Activated T-helper 9 cell treated with anti-CD3 and anti-CD28 coated beads, Interleukin-2, amount 50 U/mL, for 16 hours (primary cell): Measurements from ENCODE around the gene SYT1.

Experiments used
- DNase-seq: peaks from one replicate; pipeline ENCODE4 v3.0.0-alpha.2; 2020; ENCODE audit warnings: low read depth

The SYT1 gene

DNA sequence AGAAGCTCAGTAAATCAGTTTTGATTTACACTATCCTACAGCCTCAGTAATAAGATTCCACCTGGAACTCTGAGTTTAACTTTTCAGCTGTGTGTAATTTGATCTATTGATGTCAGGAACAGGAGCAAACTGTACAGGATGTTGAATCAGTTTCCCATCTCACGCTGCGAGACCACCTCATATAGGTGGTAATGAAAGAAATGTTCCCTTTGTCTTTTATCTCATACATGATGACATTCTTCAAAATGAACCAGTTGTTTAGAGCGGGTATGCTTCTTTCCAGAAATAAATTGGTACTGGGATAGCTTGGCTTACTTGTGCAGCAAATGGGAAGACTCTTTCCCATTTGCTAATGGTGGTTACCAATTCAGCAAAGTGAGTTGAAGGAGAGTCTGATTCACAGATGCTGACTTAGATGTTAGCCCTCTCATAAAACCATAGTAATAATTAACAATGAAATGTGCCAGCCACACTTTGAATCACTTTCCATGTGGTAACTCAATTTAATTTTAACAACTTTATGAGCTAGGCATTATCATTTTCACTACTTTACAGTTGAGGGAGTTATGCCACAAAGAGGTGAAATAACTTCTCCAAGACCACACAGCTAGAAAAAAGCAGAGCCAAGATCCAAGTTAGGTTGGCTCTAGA, 574.7 kb downstream of the SYT1 start:
- no peak for DNase-seq

- no peak for DNase-seq
These were observed 577.0 kb downstream of the SYT1 start for GRCh38 chr12:79441534-79441933.

- DNase-seq: no peak
These were observed 577.8 kb downstream of the SYT1 start for GRCh38 chr12:79442396-79442795.

DNA sequence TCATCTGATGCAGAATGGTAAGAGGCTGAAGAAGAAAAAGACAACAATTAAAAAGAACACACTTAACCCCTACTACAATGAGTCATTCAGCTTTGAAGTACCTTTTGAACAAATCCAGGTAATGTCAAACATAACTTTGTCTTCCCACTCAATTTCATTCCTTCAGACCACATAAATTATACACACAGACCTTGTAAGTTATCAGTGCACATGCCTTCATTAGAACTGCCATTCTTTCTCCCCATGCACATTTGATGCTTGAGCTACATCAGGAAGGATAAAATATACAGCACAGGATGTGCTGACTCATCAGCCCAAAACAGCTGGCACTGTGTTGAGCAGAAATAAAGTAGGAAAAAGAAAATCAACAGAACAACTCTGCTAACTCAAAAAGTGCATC, 579.5 kb downstream of the SYT1 start:
- DNase-seq: no peak

GRCh38 chr12:79448816-79449215, 584.2 kb downstream of the SYT1 start:
- no peak for DNase-seq

- DNase-seq: no peak
These were observed 586.8 kb downstream of the SYT1 start for GRCh38 chr12:79451365-79451764.

GRCh38 chr12:79451978-79452377, 587.4 kb downstream of the SYT1 start:
- no peak for DNase-seq

GRCh38 chr12:79452906-79453305, 588.3 kb downstream of the SYT1 start:
- no peak for DNase-seq

DNA sequence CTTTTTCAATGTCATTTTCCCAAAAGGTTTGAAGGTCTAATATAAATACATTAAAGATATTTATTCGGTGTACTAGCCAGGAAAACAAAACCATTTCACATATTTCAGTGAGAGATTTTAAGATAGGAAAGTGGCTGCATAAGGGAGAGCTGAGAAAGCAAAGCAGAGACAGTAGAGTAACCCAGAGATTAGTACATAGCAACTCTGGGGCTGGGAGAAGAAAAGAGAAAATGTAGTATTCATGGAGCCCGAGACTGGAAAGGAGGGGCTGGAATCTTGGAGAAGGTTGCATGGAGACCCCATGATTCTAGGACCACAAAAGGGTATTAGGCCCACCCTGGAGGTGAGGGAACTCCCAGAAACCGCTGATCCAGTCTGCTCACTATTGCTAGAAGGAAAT, 589.2 kb downstream of the SYT1 start:
- no peak for DNase-seq

DNA sequence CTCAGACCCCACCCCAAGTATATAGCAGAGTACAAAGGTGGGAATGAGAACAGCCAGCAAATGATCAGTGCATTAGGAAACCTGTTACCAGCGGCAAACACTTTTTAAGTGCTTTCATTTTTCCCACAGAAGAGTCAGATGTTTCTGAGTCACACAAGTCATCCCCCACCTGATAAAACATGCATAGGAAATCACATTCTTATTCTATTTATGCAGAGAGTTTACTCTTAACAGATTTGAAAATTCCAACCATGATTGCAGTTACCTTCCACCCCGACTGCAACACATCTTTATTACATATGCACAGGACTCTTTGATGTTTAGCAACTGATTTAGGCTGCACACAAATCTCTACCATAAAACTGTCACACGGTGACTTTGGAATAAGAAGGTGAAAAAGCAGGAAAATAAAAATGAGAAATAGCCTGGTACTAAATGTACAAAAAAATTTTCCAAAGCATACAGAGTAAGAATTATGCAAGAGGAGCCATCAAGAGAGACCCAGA, 589.8 kb downstream of the SYT1 start:
- no peak for DNase-seq

DNA sequence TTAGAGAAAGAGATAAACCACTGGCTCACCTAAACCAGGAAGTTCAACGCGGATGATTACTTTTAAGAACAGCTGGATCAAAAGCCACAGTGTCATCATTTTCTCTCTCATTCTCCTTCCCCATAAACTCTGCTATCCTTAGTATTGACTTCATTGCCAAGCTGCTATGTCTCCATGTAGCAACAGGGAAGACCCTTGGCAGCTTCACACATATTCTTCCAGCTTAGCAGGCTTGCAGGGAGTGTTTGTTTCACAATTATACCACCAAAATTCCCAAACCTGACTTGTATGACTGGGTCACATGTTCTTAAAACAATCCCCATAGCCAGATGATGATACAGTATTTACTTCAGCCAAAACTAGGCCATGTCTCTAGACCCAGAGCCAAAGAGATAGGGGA, 590.7 kb downstream of the SYT1 start:
- no peak for DNase-seq

DNA sequence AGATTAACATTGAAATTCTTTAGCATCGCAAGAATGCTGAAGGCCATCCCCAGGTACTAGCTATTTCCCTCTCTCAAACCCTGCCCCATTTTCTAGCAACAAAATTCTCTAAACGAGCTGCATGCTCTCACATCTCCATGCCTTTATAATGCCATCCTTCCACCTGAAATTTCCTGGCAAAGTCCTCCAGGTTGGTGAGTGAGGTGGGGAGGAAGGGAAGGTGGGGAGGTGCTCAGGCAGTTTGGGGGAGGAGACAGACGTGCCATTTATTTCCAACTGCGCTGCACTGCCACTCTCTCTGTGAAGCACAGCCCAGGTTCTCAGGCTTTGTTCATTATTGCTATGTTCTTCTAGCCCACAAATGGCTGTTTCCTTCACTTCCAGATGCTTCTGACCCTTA, 617.7 kb downstream of the SYT1 start:
- DNase-seq: no peak

GRCh38 chr12:79482921-79483320, 618.3 kb downstream of the SYT1 start:
- no peak for DNase-seq

DNA sequence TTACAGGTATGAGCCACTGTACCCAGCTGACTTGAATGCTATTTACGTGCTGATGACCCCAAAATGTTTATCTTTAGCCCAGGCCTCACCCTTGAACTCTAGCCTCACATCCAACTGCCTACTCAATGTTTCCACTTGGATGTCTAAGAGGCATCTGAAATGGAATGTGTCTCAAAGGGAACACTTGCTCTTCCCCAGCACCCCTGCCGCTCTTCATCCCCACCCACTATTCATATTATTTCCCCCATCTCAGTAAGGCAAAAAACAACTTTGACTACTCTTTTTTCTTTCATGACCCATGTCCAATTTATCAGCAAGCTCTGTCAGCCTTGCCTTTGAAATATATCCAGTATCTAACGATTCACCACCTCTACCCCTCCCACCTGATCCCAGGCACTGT, 621.6 kb downstream of the SYT1 start:
- no peak for DNase-seq

DNA sequence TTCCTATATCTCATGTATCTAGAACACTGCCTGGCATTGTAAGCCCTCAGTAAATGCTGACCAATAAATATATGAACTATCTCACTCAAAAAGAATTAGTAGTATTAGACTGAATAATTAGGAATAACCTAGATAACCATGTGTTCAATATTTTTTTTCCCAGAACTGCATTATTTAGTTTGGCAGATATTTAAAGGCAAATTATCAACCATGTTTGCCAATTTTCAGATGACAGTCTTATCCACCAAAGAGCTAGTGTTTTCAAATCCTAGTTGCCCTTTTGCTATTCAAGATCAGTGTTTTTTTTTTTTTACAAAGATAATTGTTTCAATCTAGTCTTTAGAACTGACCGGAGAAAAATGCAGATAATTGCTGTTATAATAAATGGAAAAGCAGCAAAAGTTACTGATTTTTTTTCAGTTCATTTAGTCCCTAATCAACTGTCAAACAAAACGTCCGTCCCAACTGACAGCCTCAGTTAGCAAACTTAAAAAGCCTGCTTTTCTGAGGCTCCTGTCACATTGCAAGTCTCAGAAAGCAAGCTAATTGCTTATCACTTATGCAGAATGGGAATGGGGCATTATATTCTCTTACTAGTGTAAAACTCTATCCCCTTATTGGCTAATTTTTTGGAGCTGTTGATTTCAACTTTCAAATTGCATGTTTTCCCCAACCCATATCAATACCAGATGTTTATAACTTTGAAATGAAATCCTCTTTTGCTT, 623.0 kb downstream of the SYT1 start:
- no peak for DNase-seq
